RWPE1 (cell line): Measurements from ENCODE around the gene PRPF40B.

Experiments used
- CTCF ChIA-PET: fragments of 350-600 bp; sonication (Branson Sonifier 250); formaldehyde crosslinking; extraction: SDS; loops from one replicate; lab custom pipeline; 2021; lab: Yijun Ruan, JAX
- POLR2A ChIA-PET: fragments of 400-600 bp; formaldehyde crosslinking; extraction: SDS; loops from one replicate; lab custom pipeline; 2020; ENCODE audit warnings: antibody characterized with exemption; ENCODE audit not compliant: low non-redundant PET; lab: Yijun Ruan, JAX
- DNase-seq: peaks from one replicate; pipeline ENCODE4 v3.0.0; 2012; ENCODE audit warnings: low spot score
- H3K27ac ChIP-seq: fragments of 450-650 bp; 2 replicates; pipeline ENCODE4 v1.5.1; 2017
- TF ChIP-seq, protein P1 (sequence below): fragments of 450-650 bp; conservative IDR thresholded peaks from 2 replicates; pipeline ENCODE4 v1.5.1; 2017; ENCODE audit warnings: low read depth, mild to moderate bottlenecking

PRPF40B gene

DNA sequence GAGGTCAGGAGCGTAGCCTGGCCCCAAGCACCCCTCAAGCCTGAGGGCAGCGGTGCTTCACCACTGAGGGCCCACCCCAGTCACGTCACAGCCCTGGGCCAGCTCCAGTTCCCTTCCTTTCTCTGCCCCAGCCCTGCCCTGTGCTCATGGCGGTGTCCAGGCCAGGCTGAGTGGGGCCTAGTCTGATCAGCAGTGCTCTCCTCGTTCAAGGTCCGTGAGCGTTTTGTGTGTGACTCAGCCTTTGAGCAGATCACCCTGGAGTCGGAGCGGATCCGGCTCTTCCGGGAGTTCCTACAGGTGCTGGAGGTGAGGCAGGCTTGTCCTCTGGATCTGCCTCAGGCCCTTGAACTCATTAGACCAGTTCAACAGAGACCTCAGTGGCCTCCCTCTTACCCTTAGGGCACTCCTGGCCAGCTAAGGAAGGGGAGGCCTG, 19.0 kb downstream of the PRPF40B start:
- peak; percentile 82 for DNase-seq
- peak overlapping the region; percentile 82 for H3K27ac ChIP-seq
- TF ChIP-seq, protein P1, sequence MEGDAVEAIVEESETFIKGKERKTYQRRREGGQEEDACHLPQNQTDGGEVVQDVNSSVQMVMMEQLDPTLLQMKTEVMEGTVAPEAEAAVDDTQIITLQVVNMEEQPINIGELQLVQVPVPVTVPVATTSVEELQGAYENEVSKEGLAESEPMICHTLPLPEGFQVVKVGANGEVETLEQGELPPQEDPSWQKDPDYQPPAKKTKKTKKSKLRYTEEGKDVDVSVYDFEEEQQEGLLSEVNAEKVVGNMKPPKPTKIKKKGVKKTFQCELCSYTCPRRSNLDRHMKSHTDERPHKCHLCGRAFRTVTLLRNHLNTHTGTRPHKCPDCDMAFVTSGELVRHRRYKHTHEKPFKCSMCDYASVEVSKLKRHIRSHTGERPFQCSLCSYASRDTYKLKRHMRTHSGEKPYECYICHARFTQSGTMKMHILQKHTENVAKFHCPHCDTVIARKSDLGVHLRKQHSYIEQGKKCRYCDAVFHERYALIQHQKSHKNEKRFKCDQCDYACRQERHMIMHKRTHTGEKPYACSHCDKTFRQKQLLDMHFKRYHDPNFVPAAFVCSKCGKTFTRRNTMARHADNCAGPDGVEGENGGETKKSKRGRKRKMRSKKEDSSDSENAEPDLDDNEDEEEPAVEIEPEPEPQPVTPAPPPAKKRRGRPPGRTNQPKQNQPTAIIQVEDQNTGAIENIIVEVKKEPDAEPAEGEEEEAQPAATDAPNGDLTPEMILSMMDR, result no peak
- CTCF ChIA-PET, result interaction anchor here (0.5 to 2.4 kb wide), 2 partner anchors 65 to 99 kb away, joined by 4 to 13 read pairs; partner anchors contain the start of genes FMNL3 and TMBIM6
- POLR2A ChIA-PET, result no interaction called here

DNA sequence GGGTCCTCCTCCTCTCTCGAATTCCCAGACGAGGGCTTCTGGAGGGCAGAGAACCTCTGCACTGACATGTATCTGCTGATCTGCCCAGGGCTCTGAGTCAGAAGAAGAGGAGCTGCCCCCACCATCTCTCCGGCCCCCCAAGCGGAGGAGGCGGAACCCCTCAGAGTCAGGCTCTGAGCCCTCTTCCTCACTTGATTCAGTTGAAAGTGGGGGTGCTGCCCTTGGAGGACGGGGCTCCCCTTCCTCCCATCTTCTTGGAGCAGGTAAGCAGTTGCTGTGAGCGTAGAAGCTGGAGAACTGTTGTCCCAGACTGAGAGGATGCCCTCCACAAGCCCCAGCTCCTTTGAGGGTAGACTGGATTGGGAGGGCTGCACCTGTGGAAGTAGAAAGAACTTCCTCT, 19.8 kb downstream of the PRPF40B start:
- ChIA-PET CTCF (interaction anchor here (0.6 to 2.4 kb wide), 5 partner anchors 65 to 297 kb away, joined by 3 to 13 read pairs (median 3); partner anchors contain the start of genes FMNL3 and TMBIM6), POLR2A (no interaction called here)
- no peak for DNase-seq
- TF ChIP-seq, protein P1, result no peak
- H3K27ac ChIP-seq, result peak overlapping the region; percentile 82

DNA sequence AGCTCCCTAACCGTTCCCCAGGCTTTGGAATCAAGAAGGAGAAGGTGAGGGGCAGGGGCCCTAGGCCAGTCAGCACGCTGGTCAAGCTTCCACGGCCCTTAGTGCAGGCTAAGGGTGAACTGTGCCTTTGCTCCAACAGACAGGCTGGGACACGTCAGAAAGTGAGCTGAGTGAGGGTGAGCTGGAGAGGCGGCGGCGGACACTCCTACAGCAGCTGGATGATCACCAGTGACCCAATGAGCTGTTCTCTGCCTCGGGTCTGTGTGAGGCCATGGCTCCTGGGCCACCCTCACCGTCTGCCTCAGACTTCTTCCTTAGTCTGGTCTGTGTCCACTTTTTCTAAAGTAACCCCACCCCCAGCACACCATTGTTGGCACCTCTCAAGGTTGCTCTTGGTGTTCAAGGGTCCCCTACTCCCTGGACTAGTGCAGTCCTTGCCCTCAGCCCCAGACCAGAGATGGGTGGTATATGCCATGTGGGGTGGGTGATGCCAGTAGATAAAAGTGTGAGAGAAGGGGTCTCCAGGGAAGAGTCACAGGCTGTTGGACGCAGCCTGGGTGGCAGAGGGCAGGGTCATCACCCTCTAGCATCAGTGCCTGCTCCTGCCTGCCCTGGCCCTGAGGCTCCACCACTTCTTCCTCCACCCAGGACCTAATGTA, 20.7 kb downstream of the PRPF40B start:
- ChIA-PET POLR2A (no interaction called here), CTCF (interaction anchor here (0.6 to 2.4 kb wide), 5 partner anchors 60 to 290 kb away, joined by 3 to 18 read pairs (median 5); partner anchors contain the start of genes FMNL3 and TMBIM6)
- TF ChIP-seq, protein P1, result no peak
- peak; percentile 84 for DNase-seq
- peak overlapping the region; percentile 82 for H3K27ac ChIP-seq

DNA sequence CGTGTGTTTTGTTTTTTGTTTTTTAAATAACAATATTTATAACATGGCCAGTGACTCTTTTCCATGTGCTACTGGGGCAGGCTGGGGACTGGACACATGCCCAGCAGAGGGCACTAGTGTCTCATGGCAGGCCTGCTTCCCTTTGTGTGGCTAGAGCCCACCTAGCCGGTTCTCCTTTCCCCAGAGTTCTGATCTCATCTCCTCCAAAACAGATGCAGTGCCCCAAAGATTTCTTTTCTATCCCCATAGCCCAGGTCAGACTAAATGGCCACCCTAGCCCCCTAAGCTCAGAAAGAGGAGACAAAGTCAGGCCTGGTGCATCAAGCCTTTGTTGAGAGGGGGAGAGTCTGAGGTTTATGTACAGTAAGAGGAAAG, 21.2 kb downstream of the PRPF40B start:
- CTCF ChIA-PET, result interaction anchor here (0.5 to 2.4 kb wide), 5 partner anchors 60 to 287 kb away, joined by 3 to 18 read pairs (median 5); partner anchors contain the start of gene FMNL3
- TF ChIP-seq, protein P1, result peak; percentile 77
- H3K27ac ChIP-seq, result peak overlapping the region; percentile 82
- peak; percentile 69 for DNase-seq
- POLR2A ChIA-PET, result no interaction called here

DNA sequence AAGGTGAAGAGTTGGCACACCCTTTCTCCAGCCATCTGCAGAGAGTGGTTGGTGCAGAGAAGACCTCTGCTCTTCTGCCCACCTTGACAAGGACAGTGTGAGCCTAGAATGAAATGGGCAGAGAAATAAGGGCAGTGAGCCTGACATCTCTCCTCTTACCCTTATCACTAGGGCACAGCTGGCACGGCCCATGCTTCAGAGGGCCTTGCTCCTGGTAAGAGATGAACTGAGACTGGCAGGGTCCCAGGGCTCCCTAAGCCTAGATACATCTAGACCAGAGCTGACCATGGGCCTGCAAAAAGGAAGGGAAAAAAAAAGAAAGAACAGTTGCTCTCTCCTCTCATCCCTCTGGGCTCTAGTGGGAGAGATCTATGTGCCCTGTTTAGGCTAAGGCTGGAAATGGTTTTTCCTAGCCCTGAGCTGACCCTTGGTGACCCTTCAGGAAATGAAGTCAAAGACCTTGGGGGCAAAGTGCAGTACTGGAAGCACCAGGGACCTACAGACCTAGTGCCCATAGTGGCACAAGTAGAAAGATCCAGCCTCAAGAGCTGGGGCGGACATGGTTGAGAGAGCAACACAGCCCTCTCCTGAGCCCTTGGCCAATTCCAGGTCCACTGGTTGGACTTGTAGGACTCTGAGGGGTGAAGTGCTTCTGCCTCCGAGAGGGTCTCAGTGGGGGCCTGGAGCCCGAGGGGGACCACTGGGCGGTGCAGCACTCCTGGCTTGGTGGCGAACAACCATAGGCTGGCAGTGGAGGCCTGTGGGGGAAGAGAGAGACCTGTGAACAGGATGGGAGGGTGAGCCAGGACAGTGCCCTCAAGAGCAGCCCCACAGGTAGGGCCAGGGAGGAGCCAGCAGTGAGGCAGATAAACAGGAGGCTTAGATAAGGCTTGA, 22.0 kb downstream of the PRPF40B start:
- no peak for DNase-seq
- ChIA-PET CTCF (interaction anchor here (0.5 to 1.8 kb wide), 4 partner anchors 59 to 286 kb away, joined by 3 to 18 read pairs (median 4); no protein-coding TSS in a partner anchor), POLR2A (no interaction called here)
- TF ChIP-seq, protein P1, result no peak
- peak overlapping the region; percentile 32 for H3K27ac ChIP-seq

DNA sequence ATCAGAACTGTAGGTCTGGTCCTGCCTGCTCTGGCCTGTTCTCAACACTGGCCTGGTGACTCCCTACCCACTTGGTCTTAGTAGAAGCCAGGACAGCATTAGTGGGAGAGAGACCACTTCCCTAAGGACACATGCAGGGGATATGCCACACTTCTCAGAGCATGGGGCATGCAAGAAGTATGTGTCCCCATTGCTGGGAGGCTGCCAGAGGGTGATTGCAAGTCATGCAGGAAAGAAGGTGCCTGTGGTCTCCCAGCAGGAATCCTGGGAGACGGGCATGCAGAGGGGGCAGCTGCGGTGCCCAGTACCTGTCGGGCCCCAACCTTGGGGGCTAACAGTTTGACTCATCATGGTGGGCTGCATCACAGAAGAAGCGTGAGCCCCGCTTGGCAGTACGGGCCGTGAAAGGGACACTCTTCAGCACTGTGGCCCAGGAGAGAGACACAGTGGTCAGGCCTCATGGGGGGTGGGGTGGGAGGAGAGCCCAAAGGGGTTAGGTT, 23.0 kb downstream of the PRPF40B start:
- H3K27ac ChIP-seq, result 0 out of 2 replicates have a peak overlapping the region, but pooled peaks have one; percentile 32
- TF ChIP-seq, protein P1, result no peak
- ChIA-PET POLR2A (no interaction called here), CTCF (no interaction called here)
- DNase-seq, result no peak
